Measurements from ENCODE around the gene SLC25A29. TPM values are rescaled to one million over a fixed set of nuclear protein-coding genes. Genes with fewer than 3 reads are reported as not detected.

SLC25A29 gene
- total and polyA plus RNA-seq, 2 of the 13 experiments (the other 11 are each of a cell fraction or from before 2014, with no cell fraction given): 12.2 to 17.2 TPM

DNA sequence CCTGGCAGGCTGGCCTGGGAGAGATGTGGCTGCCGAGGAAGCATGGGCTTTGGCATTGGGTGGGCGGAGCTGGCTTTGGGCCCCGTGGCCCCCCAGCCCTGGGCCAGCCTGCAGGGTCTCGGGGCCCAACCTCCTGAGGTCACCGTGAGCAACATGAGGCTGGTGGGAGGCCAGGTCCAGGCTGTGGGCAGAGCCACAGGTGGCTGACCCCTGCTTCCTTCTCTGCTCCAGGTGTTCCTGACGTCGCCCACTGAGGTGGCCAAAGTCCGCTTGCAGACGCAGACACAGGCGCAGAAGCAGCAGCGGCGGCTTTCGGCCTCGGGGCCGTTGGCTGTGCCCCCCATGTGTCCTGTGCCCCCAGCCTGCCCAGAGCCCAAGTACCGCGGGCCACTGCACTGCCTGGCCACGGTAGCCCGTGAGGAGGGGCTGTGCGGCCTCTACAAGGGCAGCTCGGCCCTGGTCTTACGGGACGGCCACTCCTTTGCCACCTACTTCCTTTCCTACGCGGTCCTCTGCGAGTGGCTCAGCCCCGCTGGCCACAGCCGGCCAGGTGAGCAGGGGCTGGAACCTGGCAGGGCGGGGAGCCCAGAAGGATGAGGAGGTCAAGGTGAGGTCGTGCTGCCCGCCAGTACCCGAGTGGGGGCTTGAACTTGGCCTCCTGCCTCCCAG is 22.4 kb upstream of the SLC25A29 start (continued):
- TF ChIP-seq, protein P1, sequence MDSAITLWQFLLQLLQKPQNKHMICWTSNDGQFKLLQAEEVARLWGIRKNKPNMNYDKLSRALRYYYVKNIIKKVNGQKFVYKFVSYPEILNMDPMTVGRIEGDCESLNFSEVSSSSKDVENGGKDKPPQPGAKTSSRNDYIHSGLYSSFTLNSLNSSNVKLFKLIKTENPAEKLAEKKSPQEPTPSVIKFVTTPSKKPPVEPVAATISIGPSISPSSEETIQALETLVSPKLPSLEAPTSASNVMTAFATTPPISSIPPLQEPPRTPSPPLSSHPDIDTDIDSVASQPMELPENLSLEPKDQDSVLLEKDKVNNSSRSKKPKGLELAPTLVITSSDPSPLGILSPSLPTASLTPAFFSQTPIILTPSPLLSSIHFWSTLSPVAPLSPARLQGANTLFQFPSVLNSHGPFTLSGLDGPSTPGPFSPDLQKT (CRISPR knock-in tag; IDR thresholded peaks at IDR 0.05; ENCODE audit: borderline replicate concordance): no peak
- TF ChIP-seq ZNF543 (CRISPR knock-in tag; IDR thresholded peaks at IDR 0.05): 0 out of 2 replicates have a peak, but pooled peaks have one; percentile 58
- 0 out of 2 replicates have a peak, but pooled peaks have one; percentile 29 for TF ChIP-seq ZSCAN31 (CRISPR knock-in tag; IDR thresholded peaks at IDR 0.05; ENCODE audit: low read depth)
- peak; percentile 12; the same call in 1 of the 2 replicates for TF ChIP-seq ZSCAN20 (CRISPR knock-in tag; IDR thresholded peaks at IDR 0.05; ENCODE audit: borderline replicate concordance)
- TF ChIP-seq, protein P2, sequence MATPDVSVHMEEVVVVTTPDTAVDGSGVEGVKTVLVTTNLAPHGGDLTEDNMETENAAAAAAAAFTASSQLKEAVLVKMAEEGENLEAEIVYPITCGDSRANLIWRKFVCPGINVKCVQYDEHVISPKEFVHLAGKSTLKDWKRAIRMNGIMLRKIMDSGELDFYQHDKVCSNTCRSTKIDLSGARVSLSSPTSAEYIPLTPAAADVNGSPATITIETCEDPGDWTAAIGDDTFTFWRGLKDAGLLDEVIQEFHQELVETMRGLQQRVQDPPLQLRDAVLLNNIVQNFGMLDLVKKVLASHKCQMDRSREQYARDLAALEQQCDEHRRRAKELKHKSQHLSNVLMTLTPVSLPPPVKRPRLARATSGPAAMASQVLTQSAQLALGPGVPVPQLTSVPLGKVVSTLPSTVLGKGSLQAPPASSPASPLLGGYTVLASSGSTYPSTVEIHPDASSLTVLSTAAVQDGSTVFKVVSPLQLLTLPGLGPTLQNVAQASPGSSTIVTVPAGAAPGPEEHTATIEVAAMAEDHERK (CRISPR knock-in tag; IDR thresholded peaks at IDR 0.05; ENCODE audit: low read depth): no peak
- TF ChIP-seq SOX6 (IDR thresholded peaks at IDR 0.05): no peak
- TF ChIP-seq SOX6 (CRISPR knock-in tag; IDR thresholded peaks at IDR 0.05): 0 out of 2 replicates have a peak, but pooled peaks have one; percentile 36
- no peak for TF ChIP-seq NR1H2 (CRISPR knock-in tag; IDR thresholded peaks at IDR 0.05; ENCODE audit: borderline replicate concordance, low read depth)
- TF ChIP-seq, protein P3, sequence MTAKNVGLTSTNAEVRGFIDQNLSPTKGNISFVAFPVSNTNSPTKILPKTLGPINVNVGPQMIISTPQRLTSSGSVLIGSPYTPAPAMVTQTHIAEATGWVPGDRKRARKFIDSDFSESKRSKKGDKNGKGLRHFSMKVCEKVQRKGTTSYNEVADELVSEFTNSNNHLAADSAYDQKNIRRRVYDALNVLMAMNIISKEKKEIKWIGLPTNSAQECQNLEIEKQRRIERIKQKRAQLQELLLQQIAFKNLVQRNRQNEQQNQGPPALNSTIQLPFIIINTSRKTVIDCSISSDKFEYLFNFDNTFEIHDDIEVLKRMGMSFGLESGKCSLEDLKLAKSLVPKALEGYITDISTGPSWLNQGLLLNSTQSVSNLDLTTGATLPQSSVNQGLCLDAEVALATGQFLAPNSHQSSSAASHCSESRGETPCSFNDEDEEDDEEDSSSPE (CRISPR knock-in tag; IDR thresholded peaks at IDR 0.05): no peak
- 0 out of 2 replicates have a peak, but pooled peaks have one; percentile 61 for TF ChIP-seq ZNF383 (CRISPR knock-in tag; IDR thresholded peaks at IDR 0.05; ENCODE audit: borderline replicate concordance)
- TF ChIP-seq ZFY (CRISPR knock-in tag; IDR thresholded peaks at IDR 0.05): peak; percentile 80
- TF ChIP-seq ZNF616 (CRISPR knock-in tag; IDR thresholded peaks at IDR 0.05; ENCODE audit: low read depth): 0 out of 2 replicates have a peak, but pooled peaks have one; percentile 53
- peak; percentile 57 for TF ChIP-seq ZBTB7B (CRISPR knock-in tag; IDR thresholded peaks at IDR 0.05)
- peak; percentile 42; the same call in 1 of the 2 replicates for TF ChIP-seq ZNF777 (CRISPR knock-in tag; IDR thresholded peaks at IDR 0.05)
- TF ChIP-seq ZMYM4 (CRISPR knock-in tag; IDR thresholded peaks at IDR 0.05): peak; percentile 50; the same call in 1 of the 2 replicates
- peak; percentile 48; the same call in 1 of the 2 replicates for TF ChIP-seq TBX2 (CRISPR knock-in tag; IDR thresholded peaks at IDR 0.05; ENCODE audit: borderline replicate concordance)
- TF ChIP-seq NFKB2 (CRISPR knock-in tag; IDR thresholded peaks at IDR 0.05; ENCODE audit: borderline replicate concordance): peak; percentile 14; the same call in 1 of the 2 replicates
- TF ChIP-seq, protein P4, sequence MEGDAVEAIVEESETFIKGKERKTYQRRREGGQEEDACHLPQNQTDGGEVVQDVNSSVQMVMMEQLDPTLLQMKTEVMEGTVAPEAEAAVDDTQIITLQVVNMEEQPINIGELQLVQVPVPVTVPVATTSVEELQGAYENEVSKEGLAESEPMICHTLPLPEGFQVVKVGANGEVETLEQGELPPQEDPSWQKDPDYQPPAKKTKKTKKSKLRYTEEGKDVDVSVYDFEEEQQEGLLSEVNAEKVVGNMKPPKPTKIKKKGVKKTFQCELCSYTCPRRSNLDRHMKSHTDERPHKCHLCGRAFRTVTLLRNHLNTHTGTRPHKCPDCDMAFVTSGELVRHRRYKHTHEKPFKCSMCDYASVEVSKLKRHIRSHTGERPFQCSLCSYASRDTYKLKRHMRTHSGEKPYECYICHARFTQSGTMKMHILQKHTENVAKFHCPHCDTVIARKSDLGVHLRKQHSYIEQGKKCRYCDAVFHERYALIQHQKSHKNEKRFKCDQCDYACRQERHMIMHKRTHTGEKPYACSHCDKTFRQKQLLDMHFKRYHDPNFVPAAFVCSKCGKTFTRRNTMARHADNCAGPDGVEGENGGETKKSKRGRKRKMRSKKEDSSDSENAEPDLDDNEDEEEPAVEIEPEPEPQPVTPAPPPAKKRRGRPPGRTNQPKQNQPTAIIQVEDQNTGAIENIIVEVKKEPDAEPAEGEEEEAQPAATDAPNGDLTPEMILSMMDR (CRISPR knock-in tag; IDR thresholded peaks at IDR 0.05): 0 out of 2 replicates have a peak, but pooled peaks have one; percentile 11
- no peak for TF ChIP-seq ZNF253 (CRISPR knock-in tag; IDR thresholded peaks at IDR 0.05; ENCODE audit: borderline replicate concordance)
- TF ChIP-seq CREB1 (IDR thresholded peaks at IDR 0.05): no peak
- TF ChIP-seq CREB1 (CRISPR knock-in tag; IDR thresholded peaks at IDR 0.05): no peak
- TF ChIP-seq, protein P5, sequence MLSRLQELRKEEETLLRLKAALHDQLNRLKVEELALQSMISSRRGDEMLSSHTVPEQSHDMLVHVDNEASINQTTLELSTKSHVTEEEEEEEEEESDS (CRISPR knock-in tag; IDR thresholded peaks at IDR 0.05; ENCODE audit: borderline replicate concordance): 0 out of 2 replicates have a peak, but pooled peaks have one; percentile 77
- TF ChIP-seq DNMT1 (CRISPR knock-in tag; IDR thresholded peaks at IDR 0.05): 0 out of 2 replicates have a peak, but pooled peaks have one; percentile 48
- TF ChIP-seq ZNF781 (CRISPR knock-in tag; IDR thresholded peaks at IDR 0.05; ENCODE audit: borderline replicate concordance, not compliant biosample characterization): peak; percentile 7
